ENCODE data around the gene TRIM17. TPM values are rescaled to one million over a fixed set of nuclear protein-coding genes. Genes with fewer than 3 reads are reported as not detected.

The TRIM17 gene
- total RNA-seq, 1 donor from 2014 or later, result 6.1 TPM

GRCh38 chr1:228415853-228416216 is 826 bp downstream of the TRIM17 start:
- Histone ChIP-seq H3K27me3 (ENCODE audit: control insufficient read depth, insufficient read depth, low read length) (peaks cover 6% of the 10 kb centered on the region), H3K4me3 (ENCODE audit: low read depth, low read length) (peak overlapping the region; percentile 44), H3K36me3 (ENCODE audit: control insufficient read depth, insufficient read depth, low read length) (no peaks in the 10 kb centered on the region)
- DNase-seq (ENCODE audit: low read depth), result no peak
- no peak for TF ChIP-seq CTCF (IDR thresholded peaks at IDR 0.05; ENCODE audit: insufficient read depth, low read length, poor library complexity, severe bottlenecking)

- TF ChIP-seq CTCF (IDR thresholded peaks at IDR 0.05; ENCODE audit: insufficient read depth, low read length, poor library complexity, severe bottlenecking), result no peak
- Histone ChIP-seq H3K36me3 (ENCODE audit: control insufficient read depth, insufficient read depth, low read length) (no peaks in the 10 kb centered on the region), H3K4me3 (ENCODE audit: low read depth, low read length) (no peak overlapping the region), H3K27me3 (ENCODE audit: control insufficient read depth, insufficient read depth, low read length) (peaks cover 6% of the 10 kb centered on the region)
- no peak for DNase-seq (ENCODE audit: low read depth)
These were observed 1.4 kb downstream of the TRIM17 start for GRCh38 chr1:228415221-228415620.

GRCh38 chr1:228414511-228415211 is 2.0 kb downstream of the TRIM17 start:
- Histone ChIP-seq H3K27me3 (ENCODE audit: control insufficient read depth, insufficient read depth, low read length) (peaks cover 6% of the 10 kb centered on the region), H3K36me3 (ENCODE audit: control insufficient read depth, insufficient read depth, low read length) (no peaks in the 10 kb centered on the region), H3K4me3 (ENCODE audit: low read depth, low read length) (no peak overlapping the region)
- no peak for TF ChIP-seq CTCF (IDR thresholded peaks at IDR 0.05; ENCODE audit: insufficient read depth, low read length, poor library complexity, severe bottlenecking)
- no peak for DNase-seq (ENCODE audit: low read depth)

- Histone ChIP-seq H3K27me3 (ENCODE audit: control insufficient read depth, insufficient read depth, low read length) (peaks cover 6% of the 10 kb centered on the region), H3K4me3 (ENCODE audit: low read depth, low read length) (no peak overlapping the region), H3K36me3 (ENCODE audit: control insufficient read depth, insufficient read depth, low read length) (no peaks in the 10 kb centered on the region)
- no peak for DNase-seq (ENCODE audit: low read depth)
- no peak for TF ChIP-seq CTCF (IDR thresholded peaks at IDR 0.05; ENCODE audit: insufficient read depth, low read length, poor library complexity, severe bottlenecking)
These were observed 3.2 kb downstream of the TRIM17 start for GRCh38 chr1:228413241-228414010.

GRCh38 chr1:228411548-228412430 is 4.9 kb downstream of the TRIM17 start:
- H3K4me3 ChIP-seq (ENCODE audit: low read depth, low read length), result no peak overlapping the region
- no peaks in the 10 kb centered on the region for H3K36me3 ChIP-seq (ENCODE audit: control insufficient read depth, insufficient read depth, low read length)
- H3K27me3 ChIP-seq (ENCODE audit: control insufficient read depth, insufficient read depth, low read length), result peaks cover 4% of the 10 kb centered on the region
- TF ChIP-seq CTCF (IDR thresholded peaks at IDR 0.05; ENCODE audit: insufficient read depth, low read length, poor library complexity, severe bottlenecking), result no peak
- no peak for DNase-seq (ENCODE audit: low read depth)

All from kidney epithelial cell (primary cell).